GM21529 (cell line): Measurements from ENCODE around the gene TNFAIP2.

Experiments
- ATAC-seq: cut with Tn5 transposase; IDR thresholded peaks from one replicate; pipeline ENCODE4 v1.9.1; 2021; ENCODE audit not compliant: unreplicated experiment

TNFAIP2 gene

DNA sequence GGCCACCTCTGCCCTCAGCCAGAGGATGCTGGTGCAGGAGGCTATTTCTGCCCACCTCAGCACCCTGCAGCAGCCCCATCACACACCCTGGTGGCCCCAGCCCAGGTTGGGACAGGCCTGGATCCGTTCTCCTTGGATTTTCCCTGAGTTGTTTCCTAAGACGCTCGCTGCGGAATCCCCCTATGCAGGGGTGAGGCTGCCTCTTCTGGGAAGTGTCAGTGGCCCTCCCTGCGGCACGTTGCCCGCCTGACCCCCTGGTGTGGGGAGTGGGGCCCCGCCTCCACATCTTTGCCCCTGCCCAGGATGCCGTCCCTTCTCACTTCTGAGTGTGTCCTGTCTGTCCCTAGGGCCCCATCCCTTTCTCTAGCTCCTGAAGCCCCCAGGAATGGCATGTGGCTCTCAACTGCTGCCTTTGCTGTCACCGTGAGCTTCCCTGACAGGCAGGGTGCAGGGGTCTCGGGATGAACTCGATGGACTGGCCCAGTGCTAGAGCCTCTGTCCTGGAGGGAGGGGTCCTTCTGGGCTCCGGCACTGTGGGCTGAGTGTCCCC lies 29.3 kb upstream of the TNFAIP2 start:
- no peak for ATAC-seq

DNA sequence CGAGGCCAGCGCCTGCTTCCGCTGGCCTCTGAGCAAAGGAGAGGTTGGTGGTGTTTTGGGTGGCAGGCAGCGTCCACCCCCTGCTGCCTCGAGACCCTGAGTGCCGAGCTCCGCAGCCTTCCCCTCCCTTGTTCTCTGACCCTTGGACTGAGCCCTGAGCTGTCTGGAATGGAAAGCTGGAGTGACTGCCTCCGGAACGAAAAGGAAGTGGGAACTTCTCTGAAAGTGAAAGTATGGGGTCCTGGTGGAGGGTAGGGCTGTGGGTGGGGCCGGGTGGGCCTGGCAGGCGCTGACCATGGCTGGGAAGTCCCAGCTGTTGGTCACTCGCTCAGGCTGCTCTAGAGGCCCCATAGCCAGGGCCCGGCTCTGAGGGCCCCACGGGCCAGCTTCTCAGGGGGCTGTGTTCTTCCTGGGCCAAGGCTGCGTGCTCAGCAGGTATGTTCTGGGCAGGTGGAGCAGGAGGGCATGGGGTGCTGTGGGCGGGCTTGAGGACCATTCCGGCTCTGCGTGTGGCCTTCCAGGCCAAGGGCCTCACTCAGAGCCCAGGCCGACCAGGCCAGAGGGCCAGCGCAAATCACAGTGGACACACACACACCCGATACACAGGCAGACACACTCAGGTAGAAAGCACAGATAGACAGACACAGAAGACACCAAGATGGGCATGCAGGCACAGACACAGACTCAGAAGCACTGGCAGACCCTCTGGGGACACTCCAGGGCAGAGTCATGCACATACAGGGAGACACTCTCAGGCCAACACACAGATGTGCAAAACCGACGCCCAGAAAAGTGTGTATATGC lies 28.7 kb upstream of the TNFAIP2 start, which contains the start of gene EXOC3L4:
TSS of gene EXOC3L4 (plus strand) at position 320 of the 804 bp plus-strand sequence. CDS start 5,495 bp downstream, outside the sequence.
- ATAC-seq, result no peak

DNA sequence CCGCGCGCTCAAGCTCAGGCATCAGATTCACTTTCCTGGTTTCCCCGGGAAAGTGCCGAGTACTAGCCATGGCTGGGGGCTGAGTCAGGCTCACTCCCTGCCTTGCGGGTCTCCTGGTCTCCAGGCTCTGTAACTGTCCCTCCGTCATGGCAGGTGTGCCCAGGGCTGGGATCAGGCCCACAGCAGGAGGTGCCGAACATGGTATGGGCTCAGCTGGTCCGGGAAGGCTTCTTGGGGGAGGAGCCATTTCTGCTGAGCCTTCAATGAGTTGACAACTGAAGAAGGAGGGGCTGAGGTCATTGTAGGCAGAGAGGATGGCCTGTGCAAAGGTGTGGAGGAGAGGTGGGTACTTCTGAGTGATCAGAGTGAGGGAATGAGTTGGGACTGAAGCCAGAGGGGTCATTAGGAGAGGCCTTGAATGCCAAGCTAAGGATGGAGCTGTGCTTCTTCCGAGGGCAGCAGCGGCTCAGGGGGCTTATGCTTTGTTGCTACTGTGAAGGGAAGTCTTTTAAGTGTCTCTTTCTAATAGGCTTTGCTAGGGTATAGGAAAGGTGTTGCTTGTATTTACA lies 28.0 kb upstream of the TNFAIP2 start:
- no peak for ATAC-seq

DNA sequence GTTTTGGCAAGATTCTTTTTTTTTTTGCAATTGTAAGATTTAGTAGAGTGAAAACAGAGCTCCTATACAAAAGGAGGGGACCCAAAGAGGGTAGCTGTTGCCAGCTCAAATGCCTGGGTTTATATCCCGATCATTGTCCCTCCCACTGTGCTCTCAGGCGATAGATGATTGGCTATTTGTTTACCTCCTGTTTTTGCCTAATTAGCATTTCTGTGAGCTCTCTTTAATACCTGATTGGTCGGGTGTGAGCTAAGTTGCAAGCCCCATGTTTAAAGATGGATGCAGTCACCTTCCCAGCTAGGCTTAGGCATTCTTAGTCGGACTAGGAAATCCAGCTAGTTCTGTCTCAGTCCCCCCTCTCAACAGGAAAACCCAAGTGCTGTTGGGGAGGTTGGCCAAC lies 26.9 kb upstream of the TNFAIP2 start:
- no peak for ATAC-seq

DNA sequence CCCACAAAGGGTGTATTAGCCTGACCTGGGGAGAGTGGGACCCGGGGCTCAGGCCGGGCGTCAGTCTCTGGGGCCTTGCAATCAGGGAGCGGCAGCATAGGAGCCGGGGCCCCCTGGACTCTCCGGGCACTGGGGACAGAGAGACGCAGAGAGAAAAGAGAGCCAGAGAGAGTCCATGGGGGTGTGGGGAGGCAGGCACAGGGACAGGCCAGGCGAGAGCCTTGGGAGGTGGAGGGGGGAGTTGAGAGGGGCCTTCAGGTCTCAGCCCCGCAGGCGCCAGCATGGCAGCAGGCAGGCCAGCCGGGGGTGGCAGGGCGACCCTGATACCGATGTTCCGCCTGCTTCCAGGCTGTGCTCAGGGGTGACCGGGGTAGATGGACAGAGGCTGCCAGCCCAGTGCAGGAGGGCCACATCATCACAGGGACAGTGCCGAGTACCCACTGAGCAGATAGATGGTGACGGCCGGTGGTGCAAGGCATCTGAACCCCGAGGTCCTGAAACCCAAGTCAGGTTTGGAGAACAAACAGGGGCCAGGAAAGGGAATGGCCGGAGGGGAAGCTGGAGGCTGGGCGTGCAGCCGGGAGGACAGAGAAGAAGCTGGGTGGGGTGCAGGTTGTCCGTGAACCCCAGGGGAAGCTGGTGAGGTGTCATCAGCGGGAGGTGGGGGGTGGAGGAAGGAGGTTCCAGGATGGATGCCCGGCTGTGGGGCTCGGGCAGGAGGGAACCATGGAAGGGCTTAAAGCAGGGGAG lies 25.8 kb upstream of the TNFAIP2 start:
- ATAC-seq, result no peak

DNA sequence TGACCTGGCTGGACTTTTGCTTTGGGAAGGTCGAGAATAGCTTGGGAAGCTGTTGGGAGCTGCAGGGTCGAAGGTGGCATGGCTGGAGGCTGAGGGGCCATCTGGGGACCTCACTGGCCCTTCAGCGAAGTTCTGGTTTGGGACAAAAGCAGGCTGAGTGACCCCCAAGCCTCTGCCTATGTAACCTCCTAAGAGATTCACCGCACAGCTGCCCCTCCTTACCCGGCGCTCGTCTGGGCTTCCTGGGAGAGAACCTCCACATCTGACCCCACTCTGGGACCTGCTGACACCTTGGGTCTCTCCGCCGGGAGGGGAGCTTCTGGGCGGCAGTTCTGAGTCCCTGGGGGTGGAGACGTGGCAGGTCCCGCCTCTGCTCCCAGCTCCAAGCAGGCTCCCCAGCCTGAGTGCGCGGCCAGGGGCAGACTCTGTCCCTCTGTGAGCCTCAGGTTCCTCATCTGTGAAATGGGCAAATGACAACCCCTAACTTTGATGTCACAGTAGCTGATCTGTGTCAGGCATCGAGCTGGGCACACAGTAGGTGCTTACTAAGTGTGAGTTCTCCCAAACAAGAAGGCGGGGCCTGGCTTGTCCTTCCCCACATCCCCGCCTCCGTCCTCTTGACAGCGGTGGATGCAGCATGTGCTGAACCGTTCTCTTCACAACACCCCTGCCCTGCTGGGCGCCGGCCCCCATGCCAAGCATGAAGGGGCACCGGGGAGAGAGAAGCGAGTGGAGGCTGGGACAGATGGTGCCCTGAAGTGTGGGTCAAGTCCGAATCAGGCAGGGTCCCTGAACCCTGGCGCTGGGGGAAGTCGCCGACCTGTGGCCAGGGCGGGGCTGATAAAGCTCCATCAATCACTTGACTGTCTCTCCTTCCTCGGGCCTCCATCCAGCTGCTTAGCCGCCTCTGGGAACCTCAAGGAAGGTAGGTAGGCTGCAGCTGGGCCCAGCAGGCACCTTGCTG lies 25.0 kb upstream of the TNFAIP2 start:
- ATAC-seq, result no peak

DNA sequence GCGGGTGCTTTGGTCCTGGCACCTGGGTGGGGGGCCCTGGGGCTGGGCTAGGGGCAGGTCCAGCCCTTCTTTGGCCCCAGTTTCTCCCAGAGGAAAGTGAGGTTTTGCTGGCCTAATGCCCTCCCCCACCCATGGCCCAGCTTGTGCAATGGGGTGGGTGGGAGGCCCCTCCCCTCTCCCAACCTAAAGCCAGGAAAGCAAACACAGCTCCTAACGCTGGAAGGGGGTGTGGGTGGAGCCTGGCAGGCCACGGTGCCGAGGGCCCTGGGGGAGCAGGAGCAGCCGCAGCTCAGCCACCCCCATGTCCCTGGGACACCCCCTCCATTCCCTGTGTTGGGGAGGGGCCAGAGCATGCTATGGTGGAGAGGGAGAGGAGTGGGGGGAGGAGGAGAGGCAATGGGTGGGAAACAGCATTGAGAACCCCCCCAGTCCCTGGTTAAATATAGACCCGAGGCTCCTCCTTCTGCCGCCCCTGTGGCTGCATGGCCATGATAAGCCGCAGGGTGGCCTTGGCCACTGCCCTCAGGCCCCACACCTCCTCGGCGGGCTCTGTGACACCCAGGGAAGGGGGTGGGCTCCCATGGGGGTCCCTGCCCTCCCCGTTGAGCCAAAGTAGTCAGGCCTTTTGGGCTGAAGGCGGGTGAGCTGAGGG lies 24.1 kb upstream of the TNFAIP2 start:
- ATAC-seq, result no peak

DNA sequence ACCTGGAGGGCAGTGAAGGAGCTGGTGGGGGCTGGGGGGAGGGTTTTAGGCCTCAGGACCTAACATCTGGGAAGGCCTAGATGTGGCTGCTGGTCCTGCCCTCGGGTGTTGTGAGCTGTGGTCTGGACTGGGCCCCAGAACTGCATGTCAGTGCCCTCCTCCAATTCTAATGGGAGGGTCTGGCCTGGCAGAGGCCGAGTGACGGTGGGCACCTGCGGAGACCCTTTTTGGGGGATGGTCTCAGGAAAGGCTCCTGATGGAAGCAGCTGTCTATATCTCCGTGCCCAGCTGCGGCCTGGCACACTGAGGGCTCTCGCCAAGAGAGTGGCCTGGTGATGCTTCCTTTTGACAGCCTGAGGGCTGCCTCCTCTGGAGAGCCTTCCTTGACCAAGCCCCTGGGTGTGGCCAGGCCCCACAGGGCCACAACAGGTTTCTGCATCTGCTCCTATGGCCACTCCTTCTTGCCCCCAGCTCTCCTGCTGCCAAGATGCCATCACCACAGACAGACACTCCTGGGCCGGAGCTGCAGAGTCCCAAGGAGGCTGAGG lies 23.5 kb upstream of the TNFAIP2 start:
- ATAC-seq, result no peak

DNA sequence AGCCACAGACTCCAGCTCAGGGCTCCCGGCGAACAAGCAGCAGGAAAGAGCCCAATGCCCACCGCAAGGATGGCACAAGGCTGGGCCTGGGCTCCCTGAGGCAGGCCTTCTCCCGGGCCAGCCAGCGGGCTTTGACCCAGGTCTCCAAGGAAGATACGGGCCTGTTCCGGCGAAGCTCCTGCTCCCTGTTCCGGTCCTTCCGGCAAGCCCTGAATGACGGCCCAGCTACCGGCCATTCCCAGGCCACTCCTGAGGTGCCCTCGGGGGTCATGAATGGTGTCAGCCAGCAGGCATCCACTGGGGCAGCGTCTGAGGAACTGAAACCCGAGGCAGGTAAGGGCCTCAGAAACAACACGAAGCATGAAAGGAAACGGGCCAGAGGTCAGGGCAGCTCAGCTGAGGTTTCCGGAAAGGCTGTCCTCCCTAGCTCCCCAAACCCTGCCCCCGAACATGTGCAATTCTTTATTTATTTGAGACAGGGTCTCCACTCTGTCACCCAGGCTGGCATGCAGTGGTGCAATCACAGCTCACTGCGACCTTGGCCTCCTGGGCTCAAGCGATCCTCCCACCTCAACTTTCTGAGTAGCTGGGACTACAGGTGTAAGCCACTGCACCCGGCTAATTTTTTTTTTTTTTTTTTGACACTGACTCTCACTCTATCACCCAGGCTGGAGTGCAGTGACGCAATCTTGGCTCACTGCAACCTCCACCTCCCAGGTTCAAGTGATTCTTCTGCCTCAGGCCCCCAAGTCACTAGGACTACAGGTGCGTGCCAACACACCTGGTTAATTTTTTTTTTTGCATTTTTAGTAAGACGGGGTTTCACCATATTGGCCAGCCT lies 22.8 kb upstream of the TNFAIP2 start:
- peak; percentile 57 for ATAC-seq

DNA sequence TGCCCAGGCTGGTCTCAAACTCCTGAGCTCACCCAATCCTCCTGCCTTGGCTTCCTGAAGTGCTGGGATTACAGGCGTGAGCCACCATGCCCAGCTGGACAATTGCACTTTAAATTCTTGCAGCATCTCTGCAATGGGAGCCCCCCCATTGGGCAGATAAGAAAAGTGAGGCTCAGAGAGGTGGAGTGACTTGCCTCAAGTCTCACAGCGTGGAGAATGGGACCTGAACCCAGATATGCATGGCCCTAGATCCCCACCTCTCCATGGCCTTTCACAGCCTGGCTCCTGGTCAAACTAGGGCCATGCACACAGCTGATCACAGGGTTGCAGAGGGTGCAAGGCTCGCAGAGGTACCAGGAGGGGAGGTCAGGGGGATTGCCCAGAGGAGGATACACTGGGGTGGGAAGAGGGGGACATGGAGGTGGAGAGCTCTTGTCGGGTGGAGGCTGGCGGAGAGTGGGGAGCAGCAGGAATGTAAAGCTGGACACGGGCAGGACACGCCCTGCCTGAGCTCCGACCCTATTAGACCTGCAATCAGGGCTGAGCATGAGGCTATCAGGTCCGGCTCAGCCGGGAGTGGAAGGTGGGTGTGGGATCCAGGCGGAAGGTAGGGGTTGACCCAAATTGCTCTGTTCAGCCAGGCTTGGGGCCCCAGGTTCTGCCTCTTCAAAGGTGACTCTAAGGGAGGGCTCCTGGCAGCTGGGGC lies 21.9 kb upstream of the TNFAIP2 start:
- no peak for ATAC-seq

DNA sequence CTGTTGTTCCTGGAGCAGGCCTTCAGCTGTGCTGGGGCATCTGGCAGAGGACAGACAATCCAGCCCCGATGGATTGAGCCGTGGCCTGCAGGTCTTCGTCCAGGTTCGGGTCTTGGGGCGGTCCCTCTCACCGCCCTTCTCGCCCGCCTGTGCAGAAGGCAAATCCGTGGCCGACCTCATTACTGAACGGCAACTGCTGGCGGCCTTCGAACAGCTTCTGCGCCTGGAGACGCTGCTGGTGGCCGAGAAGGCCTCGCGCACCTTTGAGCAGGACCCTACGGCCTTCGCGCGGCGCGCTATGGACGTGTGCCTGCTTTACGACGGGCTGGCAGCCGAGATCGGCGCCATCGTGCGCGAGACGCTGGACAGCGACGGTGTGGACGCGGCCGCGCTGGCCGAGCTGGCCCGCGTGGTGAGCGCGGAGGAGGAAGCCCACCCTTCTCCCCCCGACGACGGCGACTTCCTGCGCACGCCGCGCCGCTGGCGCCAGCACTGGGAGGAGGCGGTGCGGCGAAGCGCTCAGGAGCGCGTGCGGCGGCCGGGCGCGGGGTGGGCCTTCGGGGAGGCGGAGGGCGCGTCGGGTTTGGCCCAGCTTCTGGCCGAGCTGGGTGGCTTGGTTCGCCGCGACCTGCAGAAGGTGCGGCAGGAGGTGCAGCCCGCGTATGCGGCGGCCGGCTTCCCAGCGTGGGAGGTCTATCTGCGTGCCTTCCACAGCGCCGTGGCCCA lies 21.1 kb upstream of the TNFAIP2 start:
- no peak for ATAC-seq

DNA sequence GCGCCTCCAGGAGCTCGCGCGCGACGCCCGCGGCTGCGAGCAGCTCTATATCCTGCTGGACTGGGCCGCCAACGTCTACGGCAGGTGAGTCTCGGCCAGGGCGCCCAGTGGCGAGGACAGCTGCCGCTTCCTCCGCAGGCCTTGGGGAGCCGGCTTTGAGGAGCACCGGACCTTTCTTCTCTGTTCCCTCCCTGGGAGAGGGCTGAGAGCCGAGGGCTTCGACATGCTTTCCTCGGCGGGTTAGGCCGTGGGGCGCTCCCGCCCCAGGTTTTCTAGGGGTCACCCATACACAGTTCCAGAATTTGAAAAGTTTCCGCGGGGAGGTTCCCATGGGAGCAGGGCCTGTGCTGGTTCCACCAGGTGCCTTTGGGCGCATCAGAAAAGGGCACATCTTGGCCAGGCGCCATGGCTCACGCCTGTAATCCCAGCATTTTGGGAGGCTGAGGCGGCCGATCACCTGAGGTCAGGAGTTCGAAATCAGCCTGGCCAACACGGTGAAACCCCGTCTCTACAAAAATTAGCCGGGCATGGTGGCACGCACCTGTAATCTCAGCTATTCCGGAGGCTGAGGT lies 20.5 kb upstream of the TNFAIP2 start:
- ATAC-seq, result no peak

DNA sequence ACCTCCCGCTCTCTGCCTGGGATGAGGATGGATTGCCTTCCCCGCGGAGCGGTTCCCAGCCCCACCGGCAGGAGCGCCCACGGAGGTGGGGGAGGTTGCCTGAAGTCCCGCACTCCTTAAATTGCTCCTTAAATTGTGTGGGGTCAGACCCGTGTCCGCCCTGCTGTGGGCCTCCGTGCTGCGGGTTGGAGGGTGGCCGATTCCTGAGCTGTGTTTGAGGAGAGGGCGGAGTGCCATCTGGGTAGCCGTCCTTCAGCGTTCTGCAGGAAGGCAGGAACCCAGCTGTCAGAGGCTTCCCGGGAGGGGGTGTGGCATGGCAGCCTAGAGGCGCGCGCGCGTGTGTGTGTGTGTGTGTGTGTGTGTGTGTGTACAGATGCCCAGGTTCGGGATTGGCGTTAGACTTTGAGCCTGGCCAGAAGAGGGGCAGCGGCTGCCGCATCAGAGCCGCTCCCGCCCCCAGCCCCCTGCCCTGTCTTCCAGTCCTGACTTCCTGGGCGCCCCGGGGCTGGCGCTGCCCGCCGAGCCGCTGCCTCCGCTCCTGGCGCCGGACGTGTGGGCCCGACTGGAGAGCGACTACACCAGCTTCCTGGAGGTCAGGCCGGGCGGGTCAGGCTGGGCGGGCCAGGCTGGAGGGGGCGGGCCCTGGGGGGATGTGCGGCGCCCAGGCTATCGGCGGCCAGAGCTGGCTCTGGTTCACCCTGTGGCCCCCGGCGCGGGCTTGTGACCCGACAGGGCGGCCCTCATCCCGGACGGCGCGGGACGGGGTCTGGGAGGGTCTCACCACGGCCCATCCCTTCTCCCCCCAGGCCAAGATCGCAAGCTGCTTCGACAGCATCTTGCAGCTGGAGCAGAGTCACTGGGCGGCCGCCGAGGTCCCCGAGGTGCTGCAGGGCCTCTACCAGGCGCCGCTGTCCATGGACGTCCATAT lies 19.5 kb upstream of the TNFAIP2 start:
- ATAC-seq, result no peak

DNA sequence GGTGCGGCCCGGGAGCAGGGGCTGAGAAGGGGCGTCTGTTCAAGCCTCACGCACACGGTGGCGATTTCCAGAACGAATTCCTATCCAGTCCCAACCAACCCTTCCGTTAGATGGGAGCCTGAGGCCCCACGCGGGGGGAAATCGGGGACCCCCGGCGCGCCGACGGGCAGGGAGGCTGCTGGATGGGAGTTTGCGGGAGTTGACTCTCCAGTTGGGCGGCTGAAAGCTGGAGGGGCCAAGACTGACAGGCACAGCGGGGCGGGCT lies 18.9 kb upstream of the TNFAIP2 start:
- no peak for ATAC-seq

DNA sequence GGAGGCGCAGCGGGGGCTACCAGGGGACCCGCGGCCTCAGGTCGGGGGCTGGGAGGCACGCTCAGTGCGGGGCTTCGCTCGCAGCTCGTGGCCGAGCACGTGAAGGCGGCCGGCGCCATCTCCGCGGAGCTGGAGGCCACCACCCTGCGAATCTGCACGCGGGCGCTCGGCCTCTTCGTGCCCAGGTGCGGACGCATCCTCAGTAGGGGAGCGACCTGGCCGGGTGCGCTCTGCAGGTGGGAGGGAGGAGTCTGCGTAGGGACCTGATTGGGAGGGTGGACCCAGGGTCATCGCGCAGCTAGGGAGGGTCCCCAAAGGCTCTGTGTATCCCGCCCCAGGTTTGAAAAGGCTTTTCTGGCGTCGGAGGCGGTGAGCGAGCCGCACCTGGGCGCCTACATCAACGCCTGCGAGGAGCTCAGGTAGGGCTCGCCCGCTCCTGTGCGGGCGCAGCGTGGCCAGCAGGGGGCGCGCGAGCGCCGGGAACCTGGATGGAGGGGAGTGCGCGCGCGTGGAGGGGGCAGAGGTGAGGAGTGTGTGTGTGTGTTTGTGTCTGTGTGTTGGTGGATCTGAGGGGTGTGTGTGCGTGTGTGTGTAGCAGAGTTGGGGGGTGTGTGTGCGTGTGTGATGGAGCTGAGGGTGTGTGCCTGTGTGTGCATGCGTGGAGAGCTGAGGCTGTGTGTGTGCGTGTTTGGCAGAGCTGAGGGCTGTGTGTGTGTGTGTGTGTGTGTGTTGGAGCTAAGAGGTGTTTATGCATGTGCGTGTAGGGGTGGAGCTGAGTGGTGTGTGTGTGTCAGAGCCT lies 18.4 kb upstream of the TNFAIP2 start:
- no peak for ATAC-seq
